ENCODE results near the gene BTN1A1.

Gene BTN1A1

DNA sequence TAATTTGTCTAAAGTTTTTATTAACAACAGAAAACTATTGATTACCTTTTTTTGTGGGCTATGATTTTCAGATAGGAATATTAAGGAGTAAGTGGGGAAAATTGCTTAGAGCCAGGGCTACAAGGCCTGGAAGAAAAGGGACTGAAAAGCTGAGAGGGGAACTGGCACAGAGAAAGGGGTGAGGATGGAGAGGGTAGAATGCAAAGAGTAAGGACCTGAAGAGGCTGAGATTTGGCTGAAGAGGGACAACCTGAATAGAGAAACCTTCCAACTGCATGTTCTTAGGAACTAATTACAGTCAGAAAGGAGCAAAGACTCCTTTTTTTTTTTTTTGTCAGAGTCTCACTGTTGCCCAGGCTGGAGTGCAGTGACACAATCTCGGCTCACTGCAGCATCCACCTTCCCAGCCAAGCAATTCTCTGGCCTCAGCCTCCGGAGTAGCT is 25.6 kb upstream of the BTN1A1 start:
- in situ Hi-C loops (cut with HindIII; ENCODE audit: low sequenced_read_pairs): no loop called here
- DNase-seq (ENCODE audit: low read depth): no peak
- TF ChIP-seq, protein P1, sequence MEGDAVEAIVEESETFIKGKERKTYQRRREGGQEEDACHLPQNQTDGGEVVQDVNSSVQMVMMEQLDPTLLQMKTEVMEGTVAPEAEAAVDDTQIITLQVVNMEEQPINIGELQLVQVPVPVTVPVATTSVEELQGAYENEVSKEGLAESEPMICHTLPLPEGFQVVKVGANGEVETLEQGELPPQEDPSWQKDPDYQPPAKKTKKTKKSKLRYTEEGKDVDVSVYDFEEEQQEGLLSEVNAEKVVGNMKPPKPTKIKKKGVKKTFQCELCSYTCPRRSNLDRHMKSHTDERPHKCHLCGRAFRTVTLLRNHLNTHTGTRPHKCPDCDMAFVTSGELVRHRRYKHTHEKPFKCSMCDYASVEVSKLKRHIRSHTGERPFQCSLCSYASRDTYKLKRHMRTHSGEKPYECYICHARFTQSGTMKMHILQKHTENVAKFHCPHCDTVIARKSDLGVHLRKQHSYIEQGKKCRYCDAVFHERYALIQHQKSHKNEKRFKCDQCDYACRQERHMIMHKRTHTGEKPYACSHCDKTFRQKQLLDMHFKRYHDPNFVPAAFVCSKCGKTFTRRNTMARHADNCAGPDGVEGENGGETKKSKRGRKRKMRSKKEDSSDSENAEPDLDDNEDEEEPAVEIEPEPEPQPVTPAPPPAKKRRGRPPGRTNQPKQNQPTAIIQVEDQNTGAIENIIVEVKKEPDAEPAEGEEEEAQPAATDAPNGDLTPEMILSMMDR (IDR thresholded peaks at IDR 0.05; ENCODE audit: low read depth, low read length, missing control alignments): no peak
- peak overlapping the region; percentile 35 for H3K4me3 ChIP-seq (ENCODE audit: low read depth, low read length)

DNA sequence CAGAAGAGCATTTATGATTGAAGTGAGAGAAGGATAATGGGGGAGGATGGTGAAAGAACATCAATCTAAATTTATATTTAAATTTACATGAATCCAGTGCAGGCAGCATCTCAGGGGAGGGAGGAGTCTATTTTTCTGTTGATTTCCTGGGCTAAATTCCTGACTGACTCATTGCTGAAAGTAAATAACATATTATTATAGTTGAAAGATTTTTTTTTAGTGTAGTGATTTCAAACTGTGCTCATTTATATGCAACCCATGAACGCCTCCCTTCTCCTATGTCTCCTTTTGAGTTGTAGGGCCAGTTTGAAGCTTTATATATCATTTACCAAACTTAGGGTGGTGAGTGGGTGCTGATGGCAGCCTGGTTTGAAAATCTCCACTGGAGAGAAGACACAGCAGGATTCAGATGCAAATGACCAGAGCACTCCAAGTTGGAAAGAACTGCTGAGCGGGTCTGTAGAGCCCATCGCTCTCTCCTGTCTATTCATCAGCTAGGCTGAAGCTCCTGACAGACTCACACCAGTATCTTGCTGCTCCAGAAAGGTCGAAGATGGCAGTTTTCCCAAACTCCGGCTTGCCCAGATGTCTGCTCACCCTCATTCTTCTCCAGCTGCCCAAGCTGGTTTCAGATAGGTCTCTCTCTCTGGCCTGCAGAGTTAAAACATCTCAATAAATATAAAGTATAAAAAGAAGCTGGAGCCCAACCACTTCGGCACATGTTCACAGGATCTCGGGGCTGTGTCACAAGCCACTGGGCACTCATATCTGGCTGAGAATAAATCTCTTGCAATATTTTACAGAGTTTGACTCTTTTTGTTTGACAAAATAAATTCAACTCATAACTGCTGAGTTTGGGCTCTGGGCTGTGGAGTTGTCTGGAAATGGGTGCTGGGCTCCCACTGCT is 24.0 kb upstream of the BTN1A1 start:
- no peak for DNase-seq (ENCODE audit: low read depth)
- H3K4me3 ChIP-seq (ENCODE audit: low read depth, low read length): no peak overlapping the region
- TF ChIP-seq, protein P1 (IDR thresholded peaks at IDR 0.05; ENCODE audit: low read depth, low read length, missing control alignments): no peak
- in situ Hi-C loops (cut with HindIII; ENCODE audit: low sequenced_read_pairs): no loop called here

DNA sequence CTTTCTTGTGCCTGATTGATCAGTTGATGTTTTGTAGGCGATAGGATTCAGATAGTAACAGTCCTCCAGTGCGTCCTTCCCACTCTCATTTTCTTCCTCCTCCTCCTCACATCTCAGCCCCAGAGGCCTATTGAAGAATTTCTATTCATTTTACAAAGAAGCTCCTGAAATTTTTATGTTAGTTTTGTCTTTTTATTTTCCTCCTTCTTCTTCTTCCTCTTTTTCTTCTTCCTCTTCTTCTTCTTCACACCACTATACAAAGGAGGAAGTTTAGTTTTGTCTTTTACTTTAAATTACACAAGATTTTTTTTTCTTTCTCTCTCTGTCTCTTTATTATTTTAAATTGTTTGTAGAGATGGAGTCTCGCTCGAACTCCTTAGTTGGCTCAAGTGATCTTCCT is 23.2 kb upstream of the BTN1A1 start:
- in situ Hi-C loops (cut with HindIII; ENCODE audit: low sequenced_read_pairs): no loop called here
- no peak overlapping the region for H3K4me3 ChIP-seq (ENCODE audit: low read depth, low read length)
- TF ChIP-seq, protein P1 (IDR thresholded peaks at IDR 0.05; ENCODE audit: low read depth, low read length, missing control alignments): no peak
- no peak for DNase-seq (ENCODE audit: low read depth)

DNA sequence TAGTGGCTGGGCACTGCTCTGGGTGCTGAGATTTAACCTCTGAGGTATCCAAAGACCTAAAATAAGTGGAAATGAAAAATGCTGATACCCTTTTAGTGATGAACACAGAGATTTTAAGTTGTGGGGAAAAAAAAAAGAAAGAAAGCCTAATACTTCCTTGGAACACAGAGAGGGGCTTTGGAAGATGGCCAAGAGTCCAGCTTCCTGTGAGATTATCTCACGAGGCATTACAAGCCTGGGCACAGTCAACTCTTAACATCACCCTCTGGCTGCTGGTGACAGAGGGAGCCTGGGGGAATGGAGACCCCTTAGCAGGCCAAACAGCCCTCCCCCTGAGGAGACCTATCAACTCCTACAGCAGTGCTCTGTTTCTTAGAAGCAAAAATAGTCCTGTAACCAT is 22.7 kb upstream of the BTN1A1 start:
- in situ Hi-C loops (cut with HindIII; ENCODE audit: low sequenced_read_pairs): no loop called here
- no peak overlapping the region for H3K4me3 ChIP-seq (ENCODE audit: low read depth, low read length)
- TF ChIP-seq, protein P1 (IDR thresholded peaks at IDR 0.05; ENCODE audit: low read depth, low read length, missing control alignments): no peak
- DNase-seq (ENCODE audit: low read depth): no peak

DNA sequence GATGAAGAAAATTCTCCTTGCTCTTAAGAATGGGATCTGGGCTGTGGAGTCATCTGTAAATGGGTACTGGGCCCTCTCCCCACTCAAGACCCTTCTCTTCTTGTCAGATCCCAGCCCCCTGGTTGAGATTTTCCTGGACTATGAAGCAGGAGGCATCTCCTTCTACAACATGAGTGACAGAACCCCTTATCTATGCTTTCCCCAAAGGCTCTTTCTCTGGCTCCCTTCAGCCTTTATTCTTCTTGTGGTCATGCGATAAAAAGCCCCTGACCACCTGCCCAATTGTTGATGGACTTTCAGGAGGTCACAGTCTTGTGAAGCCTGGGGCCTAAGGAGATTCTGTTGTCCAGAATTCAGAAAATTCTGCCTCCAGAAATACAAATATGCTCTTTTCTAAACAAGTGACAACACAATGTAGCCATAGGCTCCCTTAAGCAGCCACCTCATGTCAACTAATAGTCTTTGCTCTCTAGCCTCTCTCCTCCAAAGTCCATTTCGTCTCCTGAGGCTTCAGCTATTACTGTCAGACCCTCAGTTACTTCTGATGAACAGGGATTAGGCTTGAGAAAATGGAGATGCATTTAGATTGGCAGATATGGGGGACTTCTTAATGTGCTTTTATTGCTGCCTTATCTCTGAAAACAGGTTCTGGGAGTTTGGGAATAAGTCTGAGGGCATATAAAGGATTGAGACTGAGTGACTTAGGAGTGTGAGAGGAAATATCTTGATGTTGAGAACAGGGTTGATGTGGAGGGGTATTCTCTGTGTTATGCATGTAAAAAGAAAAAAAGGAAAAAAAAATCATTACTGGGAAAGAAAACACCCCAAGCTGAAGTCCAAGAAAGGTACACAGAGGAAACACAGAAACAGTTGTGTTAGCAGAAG is 21.8 kb upstream of the BTN1A1 start:
- H3K4me3 ChIP-seq (ENCODE audit: low read depth, low read length): no peak overlapping the region
- TF ChIP-seq, protein P1 (IDR thresholded peaks at IDR 0.05; ENCODE audit: low read depth, low read length, missing control alignments): no peak
- no peak for DNase-seq (ENCODE audit: low read depth)
- in situ Hi-C loops (cut with HindIII; ENCODE audit: low sequenced_read_pairs): no loop called here

DNA sequence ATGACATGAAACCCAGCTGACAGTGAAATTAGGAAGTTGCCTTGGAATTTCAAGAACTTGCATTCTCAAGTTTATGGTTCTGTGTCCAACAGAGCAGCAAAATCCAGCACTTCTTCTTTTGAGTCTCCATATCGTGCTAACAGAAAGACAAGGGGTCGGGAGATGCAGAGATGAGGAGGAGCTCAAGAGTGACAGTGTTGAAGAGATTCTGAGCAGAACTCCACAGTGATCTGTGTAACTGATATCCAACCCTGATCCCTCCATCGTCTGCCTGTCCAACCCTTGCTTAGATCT is 21.2 kb upstream of the BTN1A1 start:
- DNase-seq (ENCODE audit: low read depth): no peak
- TF ChIP-seq, protein P1 (IDR thresholded peaks at IDR 0.05; ENCODE audit: low read depth, low read length, missing control alignments): no peak
- in situ Hi-C loops (cut with HindIII; ENCODE audit: low sequenced_read_pairs): no loop called here
- H3K4me3 ChIP-seq (ENCODE audit: low read depth, low read length): no peak overlapping the region

Data from astrocyte of the cerebellum (primary cell).